NCI-H1105 treated with DMSO at 0.1 percent for 48 hours (cell line): ENCODE measurements around the gene DAB2IP.

Source experiments
- DNase-seq: peaks from one replicate; lab custom pipeline; 2025; lab: John Stamatoyannopoulos, UW

DAB2IP gene

DNA sequence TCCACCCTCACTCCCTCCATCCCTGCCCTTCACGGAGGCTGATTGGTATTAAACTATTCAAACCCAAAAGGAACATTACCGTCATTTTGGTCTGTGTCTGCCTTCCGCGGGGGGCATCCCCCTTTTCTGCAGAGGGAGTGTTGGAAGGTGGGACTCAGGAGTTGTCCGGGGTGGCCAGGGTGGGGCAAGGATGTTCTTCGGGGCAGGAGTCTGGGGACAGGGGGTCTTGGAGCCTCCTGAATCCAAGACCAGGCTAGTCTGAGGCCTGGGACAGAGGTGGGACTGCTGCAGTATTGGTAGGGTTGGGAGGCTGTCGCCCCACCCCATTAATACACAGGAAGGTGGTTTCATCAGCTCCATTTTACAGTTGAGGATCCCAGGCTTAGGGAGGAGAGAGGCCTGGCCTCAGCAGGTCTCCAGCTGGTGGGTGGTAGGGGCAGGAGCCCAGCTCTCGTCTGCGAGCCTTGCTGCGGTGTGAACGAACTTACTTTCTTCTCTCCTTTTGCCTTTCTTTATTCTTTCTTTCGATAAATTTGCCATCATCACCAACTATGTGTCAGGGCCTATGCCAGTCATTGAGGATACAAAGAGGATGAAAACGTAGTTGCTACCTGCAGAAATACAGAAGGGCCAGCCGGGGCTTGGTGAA is 33.8 kb downstream of the DAB2IP start:
- no peak for DNase-seq

- no peak for DNase-seq
Observed at GRCh38 chr9:121685795-121686377, 34.5 kb downstream of the DAB2IP start.

- peak; percentile 28 for DNase-seq
Observed at GRCh38 chr9:121686930-121687541, 35.6 kb downstream of the DAB2IP start.

- no peak for DNase-seq
Observed at GRCh38 chr9:121688146-121688680, 36.8 kb downstream of the DAB2IP start.

DNA sequence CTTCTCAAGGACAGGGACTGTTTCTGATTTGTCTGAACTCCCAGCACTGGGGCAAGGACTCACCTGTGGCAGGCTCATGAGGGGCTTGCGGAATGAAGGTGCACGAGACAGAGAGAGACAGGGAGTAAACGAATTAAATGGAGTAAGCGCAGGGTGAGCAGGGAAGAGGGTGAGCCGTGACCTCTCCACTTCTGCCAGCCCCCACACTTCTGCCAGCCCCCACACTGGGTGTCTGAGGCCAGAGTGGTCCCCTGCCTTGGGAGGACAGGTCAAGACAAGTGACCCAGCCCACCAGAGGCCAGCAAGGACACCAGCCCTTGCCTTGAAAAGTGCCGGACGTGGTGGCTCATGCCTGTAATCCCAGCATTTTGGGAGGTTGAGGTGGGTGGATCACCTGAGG is 37.2 kb downstream of the DAB2IP start:
- DNase-seq: no peak

DNA sequence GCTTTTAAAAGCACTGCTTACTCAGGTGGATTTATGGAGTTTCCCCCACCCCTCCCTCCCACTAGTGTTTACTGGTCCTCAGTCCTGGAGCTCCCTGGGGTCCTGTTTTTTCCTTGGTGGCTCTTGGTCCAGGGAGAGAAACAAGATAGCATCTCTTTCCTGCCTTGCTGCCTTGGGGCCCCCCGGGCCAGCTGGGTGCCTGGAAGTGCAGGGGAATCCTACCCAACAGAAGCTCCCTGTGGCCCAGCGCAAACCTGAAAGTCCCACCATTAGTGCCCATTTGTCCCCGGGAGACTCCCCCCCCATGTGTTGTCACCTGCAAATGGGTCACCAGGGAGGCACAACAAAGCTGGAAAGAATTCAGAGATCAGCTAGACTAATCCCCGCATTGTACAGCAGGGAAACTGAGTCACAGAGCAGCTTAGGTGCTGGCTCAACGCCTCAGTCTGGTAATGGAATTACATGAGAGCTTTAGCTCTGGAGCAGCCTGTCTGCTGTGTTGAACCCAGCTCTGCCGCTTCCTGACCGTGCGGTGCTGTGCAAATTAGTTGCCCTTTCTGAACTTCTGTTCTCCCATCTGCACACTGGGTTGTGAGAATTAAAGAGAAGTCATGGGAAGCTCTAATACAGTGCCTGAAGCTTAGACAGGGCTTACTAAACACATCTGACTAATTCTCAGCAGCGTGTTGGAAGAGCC is 38.2 kb downstream of the DAB2IP start:
- no peak for DNase-seq

- DNase-seq: no peak
Observed at GRCh38 chr9:121690316-121690715, 38.9 kb downstream of the DAB2IP start.

DNA sequence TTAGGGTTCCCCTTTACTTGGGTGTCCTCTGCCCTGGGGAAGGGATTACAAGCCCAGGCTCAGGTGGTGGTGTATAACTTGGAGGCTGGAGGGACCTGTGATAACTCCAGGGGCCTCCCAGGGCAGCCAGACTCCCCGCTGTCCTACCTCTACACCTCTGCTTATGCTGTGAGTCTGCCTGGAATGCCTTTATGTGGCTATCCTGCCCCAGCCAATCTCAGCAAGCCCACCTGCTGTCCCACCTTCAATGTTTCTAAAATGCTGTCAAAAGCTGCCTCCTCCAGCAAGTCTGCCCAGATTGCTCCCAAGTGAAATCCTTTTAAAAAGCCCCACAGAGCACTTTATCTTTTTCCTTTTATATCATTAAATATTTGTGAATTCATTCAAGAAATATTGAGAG is 39.3 kb downstream of the DAB2IP start:
- no peak for DNase-seq

GRCh38 chr9:121691890-121692289 is 40.5 kb downstream of the DAB2IP start:
- DNase-seq: no peak

DNA sequence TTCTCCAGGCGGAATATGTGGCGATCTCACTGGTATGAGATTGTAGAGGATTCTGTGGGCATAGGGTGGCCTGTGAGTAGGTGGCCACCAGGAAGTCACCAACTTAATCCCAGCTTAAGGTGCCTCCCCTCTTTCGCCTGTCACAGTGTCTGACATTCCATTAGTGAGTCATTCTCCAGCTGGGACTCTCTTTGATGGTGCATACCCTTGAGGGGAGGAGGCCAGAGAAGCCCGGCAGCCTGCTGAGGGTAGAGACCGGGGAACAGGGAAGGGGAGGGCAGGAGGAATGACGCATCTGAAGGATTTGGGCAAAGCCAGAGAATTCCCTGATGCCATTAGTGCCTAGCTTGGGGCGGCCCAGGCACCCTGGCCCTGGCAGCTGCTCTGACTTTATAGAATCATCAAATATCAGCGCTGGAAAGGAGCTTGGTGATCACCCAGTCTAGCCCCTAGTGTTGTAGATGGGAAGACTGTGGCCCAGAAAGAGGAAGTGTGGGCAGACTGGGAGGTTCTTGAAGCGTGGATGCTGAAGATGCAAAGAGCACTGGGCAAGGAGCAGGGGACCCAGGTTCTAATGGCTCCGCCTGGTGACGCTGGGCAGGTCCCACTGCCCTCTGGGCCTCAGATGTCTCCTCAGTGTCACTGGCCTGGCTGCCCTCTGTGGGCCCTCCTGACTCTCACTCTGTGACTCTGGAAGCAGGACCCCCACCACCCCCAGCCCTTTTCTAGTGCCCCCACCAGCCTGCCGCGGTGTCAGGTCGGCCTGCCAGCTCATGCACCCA is 41.4 kb downstream of the DAB2IP start:
- no peak for DNase-seq

DNA sequence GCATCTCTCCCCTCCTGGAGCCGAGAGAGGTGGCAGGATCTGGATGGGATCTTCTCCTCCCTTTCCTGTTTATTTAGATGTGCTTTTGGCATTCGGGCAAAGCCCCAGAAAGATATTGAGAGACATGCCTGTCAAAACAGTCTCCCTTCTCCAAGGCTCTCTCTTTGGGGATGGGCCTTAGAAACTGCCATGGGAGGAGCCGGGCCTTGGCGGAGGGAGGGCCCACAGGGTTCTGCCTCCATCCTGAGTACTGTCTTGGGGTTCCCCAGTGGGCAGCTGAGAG is 41.9 kb downstream of the DAB2IP start:
- no peak for DNase-seq

DNA sequence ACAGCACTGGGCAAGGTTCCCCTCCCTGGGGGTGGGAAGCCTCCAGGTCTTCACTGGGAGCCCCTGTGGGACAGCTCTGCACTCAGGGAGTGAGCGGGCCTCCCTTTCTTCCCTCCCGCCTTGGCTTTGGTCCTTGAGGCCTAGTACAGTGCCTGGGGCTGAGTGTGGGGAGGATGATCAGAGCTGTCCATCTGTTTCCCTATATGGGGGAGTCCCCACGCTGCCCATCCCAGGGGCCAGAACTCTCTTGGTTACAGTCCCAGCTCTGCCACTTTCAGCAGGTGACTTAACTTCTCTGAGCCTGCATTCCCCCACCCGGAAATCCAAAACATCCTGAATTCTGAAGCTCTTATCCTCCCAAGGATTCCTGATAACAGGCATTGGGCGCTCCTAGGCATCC is 42.6 kb downstream of the DAB2IP start:
- no peak for DNase-seq

DNA sequence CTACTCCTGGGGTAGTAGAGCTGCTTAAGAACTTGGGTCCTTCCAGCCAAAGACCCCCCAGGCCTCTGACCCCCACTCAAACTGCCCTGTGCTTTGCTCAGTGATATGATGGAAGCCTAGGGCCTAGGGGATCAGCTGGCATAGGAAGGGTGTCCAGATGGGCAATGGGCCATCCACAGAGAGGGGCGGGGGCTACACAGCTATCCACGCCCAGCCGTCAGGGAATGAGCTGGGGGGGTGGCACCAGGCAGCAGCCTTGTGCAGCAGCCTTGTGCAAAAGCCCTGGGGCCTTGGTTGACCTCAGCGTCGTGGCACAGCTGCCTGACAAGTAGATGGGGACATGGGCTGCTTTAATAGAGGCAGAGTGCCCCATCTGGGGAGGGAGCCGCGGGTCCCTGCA is 43.2 kb downstream of the DAB2IP start:
- no peak for DNase-seq

- no peak for DNase-seq
Observed at GRCh38 chr9:121696930-121697329, 45.5 kb downstream of the DAB2IP start.

GRCh38 chr9:121698627-121699570 is 47.5 kb downstream of the DAB2IP start:
- peak; percentile 47 for DNase-seq

DNA sequence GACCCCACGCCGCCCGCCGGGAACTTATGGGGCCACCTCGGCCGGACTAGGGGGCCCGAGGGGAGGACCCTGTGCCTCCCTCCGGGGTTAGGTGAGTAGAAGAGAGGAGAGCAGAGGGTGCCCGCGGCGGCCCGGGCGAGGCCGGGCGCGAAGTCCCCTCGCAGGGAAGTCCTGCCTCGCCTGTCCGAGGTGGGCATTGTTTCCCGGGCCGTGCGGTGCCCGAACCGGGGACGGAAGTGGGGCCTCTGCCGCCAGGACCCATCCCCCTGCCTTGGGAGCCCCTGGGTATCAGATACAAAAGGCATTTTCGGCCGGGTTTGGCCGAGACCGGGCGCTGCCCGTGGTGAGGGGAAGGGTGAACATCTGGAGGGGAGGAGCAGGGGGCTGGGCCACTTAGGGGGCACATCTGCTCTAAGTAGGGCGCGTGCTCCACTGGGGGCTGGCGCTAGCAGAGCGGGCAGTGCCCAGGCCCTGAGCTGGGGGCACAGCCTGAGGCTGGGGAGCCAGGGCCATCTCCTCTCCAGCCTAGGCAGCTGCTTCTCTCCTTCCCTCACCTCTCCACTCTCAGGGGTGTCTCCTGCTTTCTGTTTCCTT is 48.2 kb downstream of the DAB2IP start:
- DNase-seq: peak; percentile 57

GRCh38 chr9:121700165-121700831 is 48.9 kb downstream of the DAB2IP start:
- DNase-seq: peak; percentile 72

DNA sequence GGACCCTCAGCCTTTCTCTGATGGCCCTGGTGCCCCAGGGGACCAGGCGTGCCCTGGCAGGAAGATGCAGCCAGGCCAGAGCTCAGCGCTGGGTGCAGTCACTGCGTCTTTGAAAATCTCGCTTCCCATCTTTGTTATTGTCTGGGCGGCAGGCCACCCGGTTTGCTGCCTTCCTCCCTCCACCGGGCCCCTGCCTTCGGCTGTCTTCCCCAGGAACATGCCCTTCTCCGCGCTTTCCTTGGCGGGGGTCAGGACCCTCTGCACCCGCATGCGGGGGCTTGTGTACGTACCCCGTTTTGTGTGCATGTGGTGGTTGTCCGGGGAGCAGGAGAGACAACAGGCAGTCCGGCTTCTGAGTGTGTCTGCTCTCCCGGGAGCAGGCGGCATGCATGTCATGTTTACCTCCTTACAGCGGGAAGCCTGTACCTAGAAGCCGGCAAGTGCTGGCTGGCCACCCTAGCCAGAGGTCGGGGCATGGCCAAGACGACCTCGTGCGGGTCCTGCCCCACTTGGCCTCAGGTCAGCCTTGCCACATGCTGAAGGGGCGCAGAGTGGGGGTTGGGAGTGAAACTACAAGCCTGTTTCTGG is 49.5 kb downstream of the DAB2IP start:
- DNase-seq: no peak

GRCh38 chr9:121701736-121702261 is 50.4 kb downstream of the DAB2IP start:
- no peak for DNase-seq
